ENCODE results near the gene HACD3. TPM values are rescaled to one million over a fixed set of nuclear protein-coding genes. Genes with fewer than 3 reads are reported as not detected.

The HACD3 gene
- total RNA-seq, 4 donors from 2014 or later: 30.5 to 43.0 (median 38.1) TPM

DNA sequence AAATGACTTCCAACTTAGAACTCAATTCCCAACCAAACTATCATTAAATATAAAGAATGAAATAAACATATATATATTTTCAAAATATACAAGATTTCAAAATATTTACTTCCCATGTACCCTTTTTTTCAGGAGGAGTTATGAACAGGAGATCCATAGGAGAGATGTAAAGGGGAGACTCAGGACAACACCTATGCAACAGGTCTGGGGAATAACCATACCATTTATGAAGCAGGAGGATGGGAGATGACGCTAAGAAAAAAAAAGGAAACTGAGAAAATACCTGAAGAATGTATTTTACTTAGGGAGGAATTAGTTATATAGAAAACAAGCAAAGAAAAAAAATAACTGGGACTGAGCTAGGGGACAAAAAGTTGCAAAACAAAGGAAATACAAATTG lies 56.8 kb downstream of the HACD3 start:
- no peak for DNase-seq (ENCODE audit: low spot score in 2 of 2)
- intact Hi-C loops (cut with DNase I; ENCODE audit: low total_unique reads): no loop called here
- TF ChIP-seq, protein P1, sequence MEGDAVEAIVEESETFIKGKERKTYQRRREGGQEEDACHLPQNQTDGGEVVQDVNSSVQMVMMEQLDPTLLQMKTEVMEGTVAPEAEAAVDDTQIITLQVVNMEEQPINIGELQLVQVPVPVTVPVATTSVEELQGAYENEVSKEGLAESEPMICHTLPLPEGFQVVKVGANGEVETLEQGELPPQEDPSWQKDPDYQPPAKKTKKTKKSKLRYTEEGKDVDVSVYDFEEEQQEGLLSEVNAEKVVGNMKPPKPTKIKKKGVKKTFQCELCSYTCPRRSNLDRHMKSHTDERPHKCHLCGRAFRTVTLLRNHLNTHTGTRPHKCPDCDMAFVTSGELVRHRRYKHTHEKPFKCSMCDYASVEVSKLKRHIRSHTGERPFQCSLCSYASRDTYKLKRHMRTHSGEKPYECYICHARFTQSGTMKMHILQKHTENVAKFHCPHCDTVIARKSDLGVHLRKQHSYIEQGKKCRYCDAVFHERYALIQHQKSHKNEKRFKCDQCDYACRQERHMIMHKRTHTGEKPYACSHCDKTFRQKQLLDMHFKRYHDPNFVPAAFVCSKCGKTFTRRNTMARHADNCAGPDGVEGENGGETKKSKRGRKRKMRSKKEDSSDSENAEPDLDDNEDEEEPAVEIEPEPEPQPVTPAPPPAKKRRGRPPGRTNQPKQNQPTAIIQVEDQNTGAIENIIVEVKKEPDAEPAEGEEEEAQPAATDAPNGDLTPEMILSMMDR (IDR thresholded peaks at IDR 0.05): no peak
- no peak for TF ChIP-seq POLR2A (IDR thresholded peaks at IDR 0.05)
- H3K4me3 ChIP-seq (ENCODE audit: low read depth, poor library complexity, severe bottlenecking): no peak overlapping the region
- 89 to 100% methylated on average over 1 of the region's 1 CpG for WGBS, 2 donors

DNA sequence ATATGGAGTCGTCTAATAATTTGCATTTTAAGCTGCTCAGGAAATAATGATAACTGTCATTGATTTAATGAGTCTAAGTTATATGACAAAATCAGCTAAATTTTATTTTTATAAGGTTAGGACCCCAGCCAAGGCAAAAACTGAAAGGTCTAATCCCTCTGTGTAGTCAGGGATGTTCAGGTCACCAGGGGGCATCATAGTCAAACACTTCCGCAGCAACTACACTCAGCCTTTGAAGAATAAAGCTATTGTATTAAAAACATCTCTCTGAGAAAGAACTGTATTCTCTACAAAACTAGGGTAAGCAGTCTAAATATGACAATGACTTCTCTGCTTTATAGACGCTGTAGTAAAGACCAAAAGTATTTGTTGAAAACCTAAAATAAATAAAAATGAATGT lies 65.7 kb downstream of the HACD3 start:
- DNase-seq (ENCODE audit: low spot score in 2 of 2): no peak
- TF ChIP-seq POLR2A (IDR thresholded peaks at IDR 0.05): no peak
- TF ChIP-seq, protein P1 (IDR thresholded peaks at IDR 0.05): no peak
- intact Hi-C loops (cut with DNase I; ENCODE audit: low total_unique reads): no loop called here
- H3K4me3 ChIP-seq (ENCODE audit: low read depth, poor library complexity, severe bottlenecking): no peak overlapping the region
- 74 to 78% methylated on average over 3 of the region's 3 CpGs for WGBS, 2 donors

DNA sequence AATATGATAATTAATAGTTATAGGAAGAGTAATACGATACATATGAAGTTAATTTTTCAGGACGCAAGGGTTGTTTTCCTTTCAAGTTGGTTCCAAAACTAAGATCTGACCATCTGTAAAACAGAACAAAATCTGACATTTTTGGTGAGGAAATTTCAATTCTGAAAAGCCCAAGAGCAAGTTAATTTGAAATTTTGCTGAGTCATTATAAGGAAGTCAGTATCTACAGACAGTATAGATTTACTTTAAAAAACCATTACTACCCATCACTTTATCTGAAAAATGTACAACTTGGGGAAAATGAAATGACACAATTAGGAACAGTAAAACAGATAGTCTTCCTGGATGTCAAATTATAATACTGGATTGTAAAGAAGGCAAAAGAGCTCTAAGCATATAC lies 68.2 kb downstream of the HACD3 start:
- 90 to 93% methylated on average over 2 of the region's 2 CpGs for WGBS, 2 donors
- TF ChIP-seq POLR2A (IDR thresholded peaks at IDR 0.05): no peak
- TF ChIP-seq, protein P1 (IDR thresholded peaks at IDR 0.05): no peak
- H3K4me3 ChIP-seq (ENCODE audit: low read depth, poor library complexity, severe bottlenecking): no peak overlapping the region
- intact Hi-C loops (cut with DNase I; ENCODE audit: low total_unique reads): no loop called here
- DNase-seq (ENCODE audit: low spot score in 2 of 2): no peak

DNA sequence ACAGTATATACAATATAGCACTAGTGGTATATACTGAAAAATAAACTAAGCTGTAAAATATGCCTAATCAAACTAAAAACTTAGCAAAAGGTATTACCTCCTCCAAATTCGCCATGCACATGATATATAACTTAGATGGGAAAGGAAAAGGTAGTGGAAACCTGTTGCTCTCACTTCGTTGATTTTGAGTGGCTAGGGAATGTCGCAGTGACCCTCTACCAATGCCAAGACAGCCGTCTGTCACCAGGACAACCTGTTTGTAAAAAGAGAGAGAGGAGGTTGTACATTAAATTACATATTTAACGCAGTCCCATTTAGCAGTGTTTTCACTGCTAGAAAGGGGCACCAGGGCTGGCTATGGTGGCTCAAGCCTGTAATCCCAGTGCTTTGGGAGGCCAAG lies 69.4 kb downstream of the HACD3 start:
- TF ChIP-seq, protein P1 (IDR thresholded peaks at IDR 0.05): no peak
- no peak for TF ChIP-seq POLR2A (IDR thresholded peaks at IDR 0.05)
- H3K4me3 ChIP-seq (ENCODE audit: low read depth, poor library complexity, severe bottlenecking): no peak overlapping the region
- 91 to 96% methylated on average over 5 of the region's 5 CpGs for WGBS, 2 donors
- intact Hi-C loops (cut with DNase I; ENCODE audit: low total_unique reads): no loop called here
- DNase-seq (ENCODE audit: low spot score in 2 of 2): no peak

DNA sequence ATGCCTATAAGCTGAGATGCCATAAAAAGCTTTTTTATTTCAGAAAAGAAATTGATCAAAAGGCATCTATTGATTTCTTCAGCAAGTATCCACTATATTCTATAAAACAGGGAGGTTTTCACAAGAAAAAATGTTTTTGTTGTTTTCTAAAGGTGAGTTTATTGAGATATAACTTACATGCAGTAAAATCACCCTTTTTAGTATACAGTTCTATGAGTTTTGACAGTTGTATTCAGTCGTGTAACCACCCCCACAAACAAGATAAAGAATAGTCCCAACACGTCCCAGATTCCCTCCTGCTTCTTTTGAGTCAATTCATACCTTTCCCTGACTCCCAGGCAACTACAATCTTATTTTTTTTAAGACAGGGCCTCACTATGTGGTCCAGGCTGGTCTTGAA lies 72.9 kb downstream of the HACD3 start:
- WGBS, 2 donors: 56 to 63% methylated on average over 2 of the region's 2 CpGs
- H3K4me3 ChIP-seq (ENCODE audit: low read depth, poor library complexity, severe bottlenecking): no peak overlapping the region
- no peak for DNase-seq (ENCODE audit: low spot score in 2 of 2)
- intact Hi-C loops (cut with DNase I; ENCODE audit: low total_unique reads): no loop called here
- TF ChIP-seq, protein P1 (IDR thresholded peaks at IDR 0.05): no peak
- TF ChIP-seq POLR2A (IDR thresholded peaks at IDR 0.05): no peak

DNA sequence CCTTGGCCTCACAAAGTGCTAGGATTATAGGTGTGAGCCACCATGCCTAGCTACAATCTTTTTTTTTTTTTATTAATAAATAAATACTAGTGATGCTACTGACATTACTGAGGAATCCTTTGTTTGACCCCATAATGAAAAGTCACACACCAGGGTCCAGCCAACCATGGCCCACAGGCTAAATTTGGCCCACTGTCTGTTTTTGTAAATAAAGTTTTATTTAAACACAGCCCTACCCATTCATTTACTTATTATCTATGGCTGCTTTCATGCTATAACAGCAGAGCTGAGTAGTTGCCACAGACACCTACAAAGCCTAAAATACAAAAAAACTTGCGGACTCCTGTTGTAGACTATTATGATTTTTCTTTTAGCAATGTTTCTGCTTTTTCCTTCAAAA lies 73.3 kb downstream of the HACD3 start:
- TF ChIP-seq, protein P1 (IDR thresholded peaks at IDR 0.05): no peak
- no peak for TF ChIP-seq POLR2A (IDR thresholded peaks at IDR 0.05)
- intact Hi-C loops (cut with DNase I; ENCODE audit: low total_unique reads): no loop called here
- 98 to 100% methylated on average over 1 of the region's 1 CpG for WGBS, 2 donors
- DNase-seq (ENCODE audit: low spot score in 2 of 2): no peak
- H3K4me3 ChIP-seq (ENCODE audit: low read depth, poor library complexity, severe bottlenecking): no peak overlapping the region

Measured in lower leg skin (tissue), 4 donors.